ENCODE measurements around the gene KLHL8.

Gene KLHL8

DNA sequence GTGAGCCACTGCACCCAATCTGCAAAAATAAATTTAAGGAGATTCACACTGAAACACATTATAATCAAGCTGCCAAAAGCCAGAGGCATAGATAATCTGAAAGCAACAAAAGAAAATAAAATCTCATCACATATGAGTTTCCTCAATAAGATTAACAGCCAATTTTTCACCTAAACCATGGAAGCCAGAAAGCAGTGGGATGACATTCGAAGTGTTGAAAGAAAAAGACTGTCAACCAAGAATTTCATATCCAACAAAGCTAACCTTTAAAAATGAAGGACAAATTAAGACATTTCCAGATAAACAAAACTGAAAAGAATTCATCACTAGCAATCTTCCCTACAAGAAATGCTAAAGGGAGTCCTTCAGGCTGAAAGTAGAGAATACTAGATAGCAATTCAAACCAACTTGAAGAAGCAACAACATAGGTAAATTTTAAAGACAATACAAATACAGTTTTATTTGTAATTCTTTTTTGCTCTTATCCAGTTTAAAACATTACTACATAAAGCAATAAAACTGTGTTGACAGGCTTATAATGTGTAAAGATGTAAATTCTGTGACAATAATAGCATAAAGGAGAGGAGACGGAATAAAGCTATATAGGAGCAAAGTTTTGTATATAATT lies 23.1 kb upstream of the KLHL8 start:
- TF ChIP-seq, protein P1, sequence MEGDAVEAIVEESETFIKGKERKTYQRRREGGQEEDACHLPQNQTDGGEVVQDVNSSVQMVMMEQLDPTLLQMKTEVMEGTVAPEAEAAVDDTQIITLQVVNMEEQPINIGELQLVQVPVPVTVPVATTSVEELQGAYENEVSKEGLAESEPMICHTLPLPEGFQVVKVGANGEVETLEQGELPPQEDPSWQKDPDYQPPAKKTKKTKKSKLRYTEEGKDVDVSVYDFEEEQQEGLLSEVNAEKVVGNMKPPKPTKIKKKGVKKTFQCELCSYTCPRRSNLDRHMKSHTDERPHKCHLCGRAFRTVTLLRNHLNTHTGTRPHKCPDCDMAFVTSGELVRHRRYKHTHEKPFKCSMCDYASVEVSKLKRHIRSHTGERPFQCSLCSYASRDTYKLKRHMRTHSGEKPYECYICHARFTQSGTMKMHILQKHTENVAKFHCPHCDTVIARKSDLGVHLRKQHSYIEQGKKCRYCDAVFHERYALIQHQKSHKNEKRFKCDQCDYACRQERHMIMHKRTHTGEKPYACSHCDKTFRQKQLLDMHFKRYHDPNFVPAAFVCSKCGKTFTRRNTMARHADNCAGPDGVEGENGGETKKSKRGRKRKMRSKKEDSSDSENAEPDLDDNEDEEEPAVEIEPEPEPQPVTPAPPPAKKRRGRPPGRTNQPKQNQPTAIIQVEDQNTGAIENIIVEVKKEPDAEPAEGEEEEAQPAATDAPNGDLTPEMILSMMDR (conservative IDR thresholded peaks at IDR 0.05; ENCODE audit: control insufficient read depth, insufficient read depth, low read depth, low read length): no peak

DNA sequence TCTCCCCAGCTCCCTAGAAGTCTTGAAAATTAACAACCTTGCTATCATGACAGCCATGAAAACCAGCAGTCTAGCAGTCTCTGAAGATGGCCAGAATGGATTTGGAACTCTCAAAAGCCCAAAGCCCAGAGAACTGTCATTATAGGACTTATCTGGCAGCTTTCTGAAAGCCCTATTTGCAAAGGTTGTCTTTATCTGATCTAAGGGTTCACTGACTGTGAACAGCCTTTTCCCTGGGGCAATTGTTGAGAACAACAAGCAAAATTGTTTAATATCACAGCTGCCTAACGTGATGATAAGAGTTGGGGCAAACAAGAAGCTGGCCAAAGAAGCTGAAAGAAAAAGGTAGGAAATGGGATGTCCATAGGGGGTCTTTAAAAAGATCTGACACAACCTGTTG lies 20.9 kb upstream of the KLHL8 start:
- TF ChIP-seq, protein P1 (conservative IDR thresholded peaks at IDR 0.05; ENCODE audit: control insufficient read depth, insufficient read depth, low read depth, low read length): no peak
- no peak for DNase-seq (ENCODE audit: low read depth)
- no peak overlapping the region for H3K4me3 ChIP-seq (ENCODE audit: control insufficient read depth, low read depth, low read length)

More for the DNA sequence above, 23.1 kb upstream of the KLHL8 start:
- H3K4me3 ChIP-seq (ENCODE audit: control insufficient read depth, low read depth, low read length): no peak overlapping the region
- DNase-seq (ENCODE audit: low read depth): peak; percentile 22

DNA sequence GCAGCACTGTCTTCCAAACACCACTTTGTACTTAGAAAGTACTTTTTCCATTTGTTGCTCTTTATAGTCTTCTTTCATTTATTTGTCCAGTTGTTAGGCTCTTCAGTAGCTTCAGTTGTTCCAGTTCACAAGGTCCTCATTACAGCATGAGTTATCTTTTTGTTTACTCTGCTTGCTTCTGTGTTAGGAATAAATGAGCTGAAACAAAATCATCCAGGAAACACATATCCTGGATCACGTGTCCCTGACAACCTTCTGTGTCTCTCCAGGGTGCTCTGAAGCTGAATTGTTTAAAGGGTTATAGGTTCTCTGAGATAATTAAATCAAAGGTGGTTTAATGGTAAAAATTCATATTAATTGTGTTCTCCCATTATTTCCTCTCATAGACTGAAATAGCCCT lies 19.9 kb upstream of the KLHL8 start:
- TF ChIP-seq, protein P1 (conservative IDR thresholded peaks at IDR 0.05; ENCODE audit: control insufficient read depth, insufficient read depth, low read depth, low read length): no peak

DNA sequence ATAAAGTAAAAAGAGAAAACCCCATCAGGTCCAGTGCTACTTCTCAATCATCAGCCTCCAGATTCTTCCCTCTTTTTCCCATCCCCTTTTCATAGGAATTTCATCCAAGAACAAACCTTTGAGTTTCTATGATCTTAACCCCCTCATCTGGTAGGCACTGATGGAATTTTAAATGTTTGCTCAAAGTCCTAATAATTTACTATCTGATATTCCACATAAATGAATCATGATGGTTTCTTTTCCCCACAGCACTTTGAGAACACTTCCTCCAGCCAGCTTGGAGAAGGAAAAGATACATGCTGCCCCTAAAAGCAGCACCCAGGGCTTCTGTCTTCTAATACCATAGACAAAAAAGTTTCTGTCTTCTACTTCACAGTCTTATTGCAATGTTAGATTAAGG lies 19.4 kb upstream of the KLHL8 start:
- no peak for DNase-seq (ENCODE audit: low read depth)
- TF ChIP-seq, protein P1 (conservative IDR thresholded peaks at IDR 0.05; ENCODE audit: control insufficient read depth, insufficient read depth, low read depth, low read length): no peak
- no peak overlapping the region for H3K4me3 ChIP-seq (ENCODE audit: control insufficient read depth, low read depth, low read length)

More for the DNA sequence above, 19.9 kb upstream of the KLHL8 start:
- no peak for DNase-seq (ENCODE audit: low read depth)
- H3K4me3 ChIP-seq (ENCODE audit: control insufficient read depth, low read depth, low read length): no peak overlapping the region

DNA sequence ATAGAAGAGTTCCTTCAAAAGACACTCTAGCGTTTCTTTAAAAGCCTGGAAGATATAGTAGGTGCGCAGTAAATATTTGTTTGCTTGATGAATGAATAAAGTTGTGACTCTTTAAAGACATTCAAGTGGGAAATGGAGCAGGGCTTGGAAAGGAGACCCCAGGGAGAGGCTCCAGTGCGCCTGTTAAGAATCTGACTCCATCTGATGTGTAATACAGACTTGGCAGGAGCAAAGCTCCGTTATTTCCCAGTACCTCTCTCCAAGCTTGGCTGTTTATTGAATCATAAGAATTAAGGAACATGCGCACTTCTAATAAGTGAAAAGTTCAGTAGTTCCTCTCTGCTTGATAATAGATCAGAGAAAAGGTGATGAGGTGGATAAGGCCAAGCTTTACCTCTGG lies 18.8 kb upstream of the KLHL8 start:
- no peak overlapping the region for H3K4me3 ChIP-seq (ENCODE audit: control insufficient read depth, low read depth, low read length)
- DNase-seq (ENCODE audit: low read depth): no peak
- TF ChIP-seq, protein P1 (conservative IDR thresholded peaks at IDR 0.05; ENCODE audit: control insufficient read depth, insufficient read depth, low read depth, low read length): no peak

DNA sequence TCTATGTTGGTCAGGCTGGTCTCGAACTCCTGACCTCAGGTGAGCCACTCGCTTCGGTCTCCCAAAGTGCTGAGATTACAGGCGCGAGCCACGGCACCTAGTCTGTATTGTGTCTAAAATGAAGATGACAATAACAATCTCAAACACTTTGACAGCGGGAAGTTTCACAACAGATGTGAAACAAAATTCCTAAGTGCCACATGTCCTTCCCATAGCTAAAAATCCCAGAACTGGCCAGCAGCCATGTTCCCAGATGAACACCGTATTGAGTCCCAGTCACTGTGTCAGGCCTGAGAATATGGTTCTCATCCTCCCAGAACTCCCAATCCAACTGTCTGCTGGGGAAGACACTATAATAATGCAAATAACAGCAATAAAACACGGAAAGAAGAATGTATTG lies 16.4 kb upstream of the KLHL8 start:
- TF ChIP-seq, protein P1 (conservative IDR thresholded peaks at IDR 0.05; ENCODE audit: control insufficient read depth, insufficient read depth, low read depth, low read length): no peak
- DNase-seq (ENCODE audit: low read depth): no peak
- no peak overlapping the region for H3K4me3 ChIP-seq (ENCODE audit: control insufficient read depth, low read depth, low read length)
